WTC11 (cell line): ENCODE measurements around the gene GARNL3. TPM values are rescaled to one million over a fixed set of nuclear protein-coding genes. Genes with fewer than 3 reads are reported as not detected.

Experiments used
- ATF3 ChIP-seq: sonication (generic); formaldehyde crosslinking; conservative IDR thresholded peaks from 2 replicates; pipeline ENCODE4 v1.8.1; 2022; ENCODE audit warnings: mild to moderate bottlenecking, missing genetic modification reagents
- CBFB ChIP-seq: sonication (generic); formaldehyde crosslinking; IDR thresholded peaks from 2 replicates; pipeline ENCODE4 v1.8.1; 2022; ENCODE audit warnings: mild to moderate bottlenecking, low read depth, missing genetic modification reagents
- CDX4 ChIP-seq: fragments of 250-450 bp; sonication (Bioruptor Pico); IDR thresholded peaks from 2 replicates; pipeline ENCODE4 v1.9.0; 2021; ENCODE audit warnings: moderate library complexity, mild to moderate bottlenecking, inconsistent platforms, borderline replicate concordance
- CREB1 ChIP-seq: sonication (generic); formaldehyde crosslinking; IDR thresholded peaks from 2 replicates; pipeline ENCODE4 v1.8.0; 2023; ENCODE audit warnings: mild to moderate bottlenecking, missing genetic modification reagents
- CREM ChIP-seq: sonication (generic); formaldehyde crosslinking; IDR thresholded peaks from 2 replicates; pipeline ENCODE4 v1.8.1; 2022; ENCODE audit warnings: mild to moderate bottlenecking, missing genetic modification reagents, moderate library complexity
- E2F1 ChIP-seq: sonication (generic); formaldehyde crosslinking; IDR thresholded peaks from 2 replicates; pipeline ENCODE4 v1.8.0; 2022; ENCODE audit warnings: mild to moderate bottlenecking, missing genetic modification reagents
- FOXJ3 ChIP-seq: sonication (generic); formaldehyde crosslinking; IDR thresholded peaks from 2 replicates; pipeline ENCODE4 v1.9.0; 2021; ENCODE audit warnings: missing genetic modification reagents, mild to moderate bottlenecking, borderline replicate concordance
- FOXK1 ChIP-seq: sonication (generic); formaldehyde crosslinking; IDR thresholded peaks from 2 replicates; pipeline ENCODE4 v1.8.0; 2022; ENCODE audit warnings: mild to moderate bottlenecking, moderate library complexity, missing genetic modification reagents
- FOXP1 ChIP-seq: sonication (generic); formaldehyde crosslinking; IDR thresholded peaks from 2 replicates; pipeline ENCODE4 v1.8.0; 2022; ENCODE audit warnings: missing genetic modification reagents, mild to moderate bottlenecking, moderate library complexity, borderline replicate concordance
- HMGXB4 ChIP-seq: sonication (generic); formaldehyde crosslinking; IDR thresholded peaks from 2 replicates; pipeline ENCODE4 v1.8.1; 2023; ENCODE audit warnings: mild to moderate bottlenecking, moderate library complexity, missing genetic modification reagents
- IRF2 ChIP-seq: sonication (generic); formaldehyde crosslinking; IDR thresholded peaks from 2 replicates; pipeline ENCODE4 v1.8.0; 2022; ENCODE audit warnings: low read depth, missing genetic modification reagents, borderline replicate concordance
- MXD4 ChIP-seq: fragments of 250-450 bp; sonication (Bioruptor Pico); IDR thresholded peaks from 2 replicates; pipeline ENCODE4 v1.8.0; 2021; ENCODE audit warnings: mild to moderate bottlenecking, moderate library complexity, borderline replicate concordance
- NFE2L1 ChIP-seq: sonication (generic); formaldehyde crosslinking; IDR thresholded peaks from 2 replicates; pipeline ENCODE4 v1.8.1; 2023; ENCODE audit warnings: missing genetic modification reagents
- NFYB ChIP-seq: sonication (generic); formaldehyde crosslinking; conservative IDR thresholded peaks from 2 replicates; pipeline ENCODE4 v1.8.0; 2022; ENCODE audit warnings: low read depth, missing genetic modification reagents
- NR2C2 ChIP-seq: sonication (generic); formaldehyde crosslinking; IDR thresholded peaks from 2 replicates; pipeline ENCODE4 v1.8.0; 2022; ENCODE audit warnings: mild to moderate bottlenecking, missing genetic modification reagents
- NR3C1 ChIP-seq: sonication (generic); formaldehyde crosslinking; conservative IDR thresholded peaks from 2 replicates; pipeline ENCODE4 v1.8.1; 2023; ENCODE audit warnings: low read depth, mild to moderate bottlenecking, missing genetic modification reagents
- PRDM15 ChIP-seq: sonication (generic); formaldehyde crosslinking; IDR thresholded peaks from 2 replicates; pipeline ENCODE4 v1.8.0; 2022; ENCODE audit warnings: missing genetic modification reagents
- SMAD4 ChIP-seq: sonication (generic); formaldehyde crosslinking; IDR thresholded peaks from 2 replicates; pipeline ENCODE4 v1.8.0; 2022; ENCODE audit warnings: mild to moderate bottlenecking, missing genetic modification reagents
- SOX15 ChIP-seq: fragments of 250-450 bp; sonication (Bioruptor Pico); IDR thresholded peaks from 2 replicates; pipeline ENCODE4 v1.9.0; 2021; ENCODE audit warnings: mild to moderate bottlenecking
- SP1 ChIP-seq: sonication (generic); formaldehyde crosslinking; conservative IDR thresholded peaks from 2 replicates; pipeline ENCODE4 v1.8.1; 2022; ENCODE audit warnings: missing genetic modification reagents
- TEAD1 ChIP-seq: sonication (generic); formaldehyde crosslinking; IDR thresholded peaks from 2 replicates; pipeline ENCODE4 v1.8.0; 2022; ENCODE audit warnings: mild to moderate bottlenecking, missing genetic modification reagents
- TP53 ChIP-seq: sonication (generic); formaldehyde crosslinking; IDR thresholded peaks from 2 replicates; pipeline ENCODE4 v1.8.1; 2023; ENCODE audit warnings: mild to moderate bottlenecking, missing genetic modification reagents
- ZNF281 ChIP-seq: sonication (generic); formaldehyde crosslinking; IDR thresholded peaks from 2 replicates; pipeline ENCODE4 v1.8.0; 2023; ENCODE audit warnings: mild to moderate bottlenecking, missing genetic modification reagents
- ZNF532 ChIP-seq: fragments of 250-450 bp; sonication (Bioruptor Pico); IDR thresholded peaks from 2 replicates; pipeline ENCODE4 v1.9.0; 2021; ENCODE audit warnings: mild to moderate bottlenecking, borderline replicate concordance
- ZNF671 ChIP-seq: fragments of 250-450 bp; sonication (Bioruptor Pico); IDR thresholded peaks from 2 replicates; pipeline ENCODE4 v1.8.0; 2021; ENCODE audit warnings: mild to moderate bottlenecking
- total RNA-seq: library from RNA; stranded (reverse); gene quantifications from 3 replicates; pipeline ENCODE4 v1.2.3, GENCODE V29; 2021

Gene GARNL3
- total RNA-seq, 1 experiment from 2014 or later = 17.8 TPM

- TF ChIP-seq ZNF281 = no peak
- TF ChIP-seq SOX15 (CRISPR knock-in tag) = no peak
- peak; percentile 74 for TF ChIP-seq TEAD1 (CRISPR knock-in tag)
- no peak for TF ChIP-seq NFYB (CRISPR knock-in tag)
- TF ChIP-seq NFE2L1 (CRISPR knock-in tag) = peak; percentile 70
- TF ChIP-seq FOXP1 (CRISPR knock-in tag) = peak; percentile 0; the same call in 1 of the 2 replicates
- TF ChIP-seq ZNF532 = no peak
- no peak for TF ChIP-seq IRF2 (CRISPR knock-in tag)
- TF ChIP-seq PRDM15 (CRISPR knock-in tag) = peak; percentile 76
- TF ChIP-seq HMGXB4 (CRISPR knock-in tag) = 0 out of 2 replicates have a peak, but pooled peaks have one; percentile 39
- no peak for TF ChIP-seq SMAD4 (CRISPR knock-in tag)
- TF ChIP-seq CDX4 (CRISPR knock-in tag) = no peak
- no peak for TF ChIP-seq ZNF671
- TF ChIP-seq MXD4 (CRISPR knock-in tag) = no peak
- TF ChIP-seq CBFB (CRISPR knock-in tag) = peak; percentile 45; the same call in 1 of the 2 replicates
- TF ChIP-seq E2F1 (CRISPR knock-in tag) = no peak
- no peak; the same call in 1 of the 2 replicates for TF ChIP-seq SP1
- no peak for TF ChIP-seq FOXK1
- no peak for TF ChIP-seq CREM (CRISPR knock-in tag)
- 0 out of 2 replicates have a peak, but pooled peaks have one; percentile 24 for TF ChIP-seq TP53
- TF ChIP-seq CREB1 (CRISPR knock-in tag) = 0 out of 2 replicates have a peak, but pooled peaks have one; percentile 58
- TF ChIP-seq ATF3 (CRISPR knock-in tag) = no peak
- TF ChIP-seq NR2C2 (CRISPR knock-in tag) = no peak
- no peak for TF ChIP-seq FOXJ3
- no peak for TF ChIP-seq NR3C1 (CRISPR knock-in tag)
Observed at GRCh38 chr9:127224178-127224882, 40.2 kb upstream of the GARNL3 start (continued).
